NB4 (cell line): ENCODE data around the gene NUP62.

Experiments
- DNase-seq: peaks from one replicate; pipeline ENCODE4 v3.0.0; 2010; ENCODE audit warnings: low read depth
- H3K4me3 ChIP-seq: one replicate; pipeline ENCODE4 v1.5.1; 2011; ENCODE audit warnings: mild to moderate bottlenecking, low read depth, low read length, moderate library complexity
- CTCF ChIP-seq: IDR thresholded peaks from one replicate; pipeline ENCODE4 v1.5.1; 2012; ENCODE audit warnings: low read depth, low read length
- MAX ChIP-seq: IDR thresholded peaks from 2 replicates; pipeline ENCODE4 v1.6.1; 2011; ENCODE audit warnings: low read depth, low read length
- MYC ChIP-seq: IDR thresholded peaks from 2 replicates; pipeline ENCODE4 v1.6.1; 2011; ENCODE audit warnings: low read depth, low read length
- POLR2A ChIP-seq: IDR thresholded peaks from 2 replicates; pipeline ENCODE4 v1.6.1; 2011; ENCODE audit warnings: mild to moderate bottlenecking; ENCODE audit not compliant: insufficient read length; ENCODE audit errors: extremely low read depth

NUP62 gene

GRCh38 chr19:49952906-49953305 is 23.6 kb upstream of the NUP62 start:
- no peak for DNase-seq
- H3K4me3 ChIP-seq: no peak overlapping the region
- TF ChIP-seq CTCF (no peak), POLR2A (no peak), MYC (no peak), MAX (no peak)

- TF ChIP-seq MYC: no peak
- TF ChIP-seq CTCF: no peak
- TF ChIP-seq MAX: no peak
- no peak for TF ChIP-seq POLR2A
- no peak overlapping the region for H3K4me3 ChIP-seq
- DNase-seq: no peak
Measured at GRCh38 chr19:49952479-49952836, 23.2 kb upstream of the NUP62 start.

- DNase-seq: no peak
- TF ChIP-seq MAX: no peak
- TF ChIP-seq POLR2A: no peak
- TF ChIP-seq CTCF: no peak
- no peak for TF ChIP-seq MYC
- H3K4me3 ChIP-seq: no peak overlapping the region
Measured at GRCh38 chr19:49951806-49952478, 22.6 kb upstream of the NUP62 start.

- no peak overlapping the region for H3K4me3 ChIP-seq
- TF ChIP-seq MYC (no peak), POLR2A (no peak), CTCF (no peak), MAX (no peak)
- no peak for DNase-seq
Measured at GRCh38 chr19:49950956-49951526, 21.7 kb upstream of the NUP62 start.

GRCh38 chr19:49950590-49950948 is 21.3 kb upstream of the NUP62 start:
- no peak overlapping the region for H3K4me3 ChIP-seq
- no peak for DNase-seq
- TF ChIP-seq CTCF: no peak
- no peak for TF ChIP-seq POLR2A
- TF ChIP-seq MYC: no peak
- TF ChIP-seq MAX: no peak
